Liver (tissue), 2 donors: ENCODE measurements around the gene LAMA2.

ENCODE experiments used
- TF ChIP-seq, protein P1 (sequence below): fragments of 150-350 bp; IDR thresholded peaks from 2 replicates; pipeline ENCODE4 v1.5.1; 2017; ENCODE audit warnings: improper control_type of control experiment, low read depth, low read length; ENCODE audit not compliant: missing input control
- TF ChIP-seq, protein P2 (sequence below): IDR thresholded peaks from 2 replicates; pipeline ENCODE4 v1.6.1; 2016; ENCODE audit warnings: antibody characterized with exemption
- donor health status: healthy.

DNA sequence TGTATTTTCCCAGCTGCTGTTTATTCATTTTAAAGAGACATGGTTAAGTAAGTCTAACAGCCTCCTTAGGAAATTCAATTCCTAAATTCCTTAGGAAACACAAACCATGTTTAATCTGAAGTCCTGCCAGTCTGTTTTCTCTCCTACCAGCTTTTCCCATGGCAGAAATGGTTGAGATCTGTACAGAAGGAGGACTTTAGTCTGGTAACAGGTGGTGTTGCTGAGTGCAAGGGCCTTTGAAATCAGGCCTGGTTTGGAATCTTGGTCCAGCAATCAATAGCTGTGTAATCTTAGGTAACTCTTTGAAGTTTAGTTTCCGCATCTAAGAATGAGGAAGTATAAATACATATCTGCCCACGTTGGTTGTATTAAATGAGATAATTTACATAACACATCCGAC lies 232.5 kb downstream of the LAMA2 start:
- TF ChIP-seq, protein P1, sequence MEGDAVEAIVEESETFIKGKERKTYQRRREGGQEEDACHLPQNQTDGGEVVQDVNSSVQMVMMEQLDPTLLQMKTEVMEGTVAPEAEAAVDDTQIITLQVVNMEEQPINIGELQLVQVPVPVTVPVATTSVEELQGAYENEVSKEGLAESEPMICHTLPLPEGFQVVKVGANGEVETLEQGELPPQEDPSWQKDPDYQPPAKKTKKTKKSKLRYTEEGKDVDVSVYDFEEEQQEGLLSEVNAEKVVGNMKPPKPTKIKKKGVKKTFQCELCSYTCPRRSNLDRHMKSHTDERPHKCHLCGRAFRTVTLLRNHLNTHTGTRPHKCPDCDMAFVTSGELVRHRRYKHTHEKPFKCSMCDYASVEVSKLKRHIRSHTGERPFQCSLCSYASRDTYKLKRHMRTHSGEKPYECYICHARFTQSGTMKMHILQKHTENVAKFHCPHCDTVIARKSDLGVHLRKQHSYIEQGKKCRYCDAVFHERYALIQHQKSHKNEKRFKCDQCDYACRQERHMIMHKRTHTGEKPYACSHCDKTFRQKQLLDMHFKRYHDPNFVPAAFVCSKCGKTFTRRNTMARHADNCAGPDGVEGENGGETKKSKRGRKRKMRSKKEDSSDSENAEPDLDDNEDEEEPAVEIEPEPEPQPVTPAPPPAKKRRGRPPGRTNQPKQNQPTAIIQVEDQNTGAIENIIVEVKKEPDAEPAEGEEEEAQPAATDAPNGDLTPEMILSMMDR, result no peak
- TF ChIP-seq, protein P2, sequence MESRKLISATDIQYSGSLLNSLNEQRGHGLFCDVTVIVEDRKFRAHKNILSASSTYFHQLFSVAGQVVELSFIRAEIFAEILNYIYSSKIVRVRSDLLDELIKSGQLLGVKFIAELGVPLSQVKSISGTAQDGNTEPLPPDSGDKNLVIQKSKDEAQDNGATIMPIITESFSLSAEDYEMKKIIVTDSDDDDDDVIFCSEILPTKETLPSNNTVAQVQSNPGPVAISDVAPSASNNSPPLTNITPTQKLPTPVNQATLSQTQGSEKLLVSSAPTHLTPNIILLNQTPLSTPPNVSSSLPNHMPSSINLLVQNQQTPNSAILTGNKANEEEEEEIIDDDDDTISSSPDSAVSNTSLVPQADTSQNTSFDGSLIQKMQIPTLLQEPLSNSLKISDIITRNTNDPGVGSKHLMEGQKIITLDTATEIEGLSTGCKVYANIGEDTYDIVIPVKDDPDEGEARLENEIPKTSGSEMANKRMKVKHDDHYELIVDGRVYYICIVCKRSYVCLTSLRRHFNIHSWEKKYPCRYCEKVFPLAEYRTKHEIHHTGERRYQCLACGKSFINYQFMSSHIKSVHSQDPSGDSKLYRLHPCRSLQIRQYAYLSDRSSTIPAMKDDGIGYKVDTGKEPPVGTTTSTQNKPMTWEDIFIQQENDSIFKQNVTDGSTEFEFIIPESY, result no peak
